GM12878 (cell line): ENCODE measurements around the gene RALGPS2. TPM values are rescaled to one million over a fixed set of nuclear protein-coding genes. Genes with fewer than 3 reads are reported as not detected.

Source experiments
- ATAC-seq: fragments of 200-7000 bp; cut with Tn5 transposase; 3 replicates; pipeline ENCODE4 v1.9.1; 2020; ENCODE audit warnings: mild to moderate bottlenecking, moderate library complexity
- BruUV-seq: library from RNA; stranded (reverse); fragments of 400-500 nt; replicated peaks from 2 replicates; lab custom pipeline; 2021; lab: Mats Ljungman, UMichigan
- CTCF ChIA-PET: fragments of 300-600 bp; sonication (Branson Sonifier 250); formaldehyde crosslinking; extraction: SDS; loops from one replicate; lab custom pipeline; 2021; ENCODE audit warnings: inconsistent platforms; lab: Yijun Ruan, JAX
- POLR2A ChIA-PET: fragments of 350-600 bp; formaldehyde crosslinking; extraction: SDS; loops from one replicate; lab custom pipeline; 2021; ENCODE audit warnings: inconsistent platforms; lab: Charles Lee
- RAD21 ChIA-PET: fragments of 300-600 bp; sonication (Branson Sonifier 250); formaldehyde crosslinking; loops from one replicate; lab custom pipeline; 2023; ENCODE audit warnings: antibody characterized with exemption; ENCODE audit not compliant: unreplicated experiment; lab: Charles Lee
- SMC1A ChIA-PET: fragments of 300-600 bp; sonication (Branson Sonifier 250); formaldehyde crosslinking; loops from one replicate; lab custom pipeline; 2023; ENCODE audit not compliant: unreplicated experiment, uncharacterized antibody; lab: Charles Lee
- DNase-seq: peaks from one replicate; pipeline ENCODE4 v3.0.0-alpha.2; 2011; ENCODE audit warnings: low read depth, low spot score
- FAIRE-seq: peaks from 3 replicates; lab custom pipeline; 2011; peaks lifted over from hg19 to GRCh38; lab: Jason Lieb, UNC
- H2AFZ ChIP-seq: 2 replicates; pipeline ENCODE4 v1.6.0; 2011; ENCODE audit warnings: low read depth, low read length, control low read depth; ENCODE audit not compliant: control insufficient read depth
- H3K27ac ChIP-seq: 2 replicates; pipeline ENCODE4 v1.5.1; 2011; ENCODE audit warnings: control low read depth; ENCODE audit not compliant: control insufficient read depth, insufficient read depth
- H3K27me3 ChIP-seq, 2 experiments: replicated peaks in 1 of 2; 2 replicates each; pipeline versions ENCODE4 v1.6.0 to v1.6.1; 2011; ENCODE audit warnings: low read length in 1 of 2; ENCODE audit not compliant: control insufficient read depth in 2 of 2, insufficient read depth in 2 of 2
- H3K36me3 ChIP-seq, 2 experiments: 2 replicates each; pipeline ENCODE4 v1.5.1; 2011; ENCODE audit warnings: low read length in 1 of 2; ENCODE audit not compliant: control insufficient read depth in 2 of 2, insufficient read depth in 2 of 2
- H3K4me1 ChIP-seq: 2 replicates; pipeline ENCODE4 v1.6.1; 2011; ENCODE audit warnings: mild to moderate bottlenecking, low read length, moderate library complexity, mixed read lengths; ENCODE audit not compliant: control insufficient read depth, insufficient read depth
- H3K4me2 ChIP-seq: 2 replicates; pipeline ENCODE4 v1.6.0; 2011; ENCODE audit warnings: control low read depth; ENCODE audit not compliant: control insufficient read depth, insufficient read depth
- H3K4me3 ChIP-seq: fragments of 200-600 bp; sonication (generic); 2 replicates; pipeline ENCODE4 v1.5.1; 2016
- H3K79me2 ChIP-seq: 2 replicates; pipeline ENCODE4 v1.6.0; 2011; ENCODE audit warnings: low read length; ENCODE audit not compliant: control insufficient read depth, insufficient read depth
- H3K9ac ChIP-seq: 2 replicates; pipeline ENCODE4 v1.8.0; 2011; ENCODE audit warnings: low read length, control low read depth, mixed read lengths; ENCODE audit not compliant: control insufficient read depth, insufficient read depth
- H3K9me3 ChIP-seq: replicated peaks from 3 replicates; pipeline ENCODE4 v1.5.1; 2011; ENCODE audit warnings: mild to moderate bottlenecking, low read length; ENCODE audit not compliant: control insufficient read depth, insufficient read depth
- H4K20me1 ChIP-seq: 2 replicates; pipeline ENCODE4 v1.6.0; 2011; ENCODE audit not compliant: control insufficient read depth, insufficient read depth
- ASH2L ChIP-seq: fragments of 300-600, 200-600 bp; sonication (generic); IDR thresholded peaks from 2 replicates; pipeline ENCODE4 v1.6.1; 2017; ENCODE audit warnings: low read depth, mild to moderate bottlenecking, borderline replicate concordance
- BMI1 ChIP-seq: fragments of 450-650 bp; IDR thresholded peaks from 2 replicates; pipeline ENCODE4 v1.6.1; 2016; ENCODE audit warnings: mild to moderate bottlenecking, moderate library complexity, borderline replicate concordance
- CHD2 ChIP-seq: IDR thresholded peaks from 2 replicates; pipeline ENCODE4 v1.6.1; 2011; ENCODE audit warnings: low read depth, low read length, improper control_type of control experiment, borderline replicate concordance
- MEF2B ChIP-seq: fragments of 450-650 bp; IDR thresholded peaks from 2 replicates; pipeline ENCODE4 v1.6.1; 2018; ENCODE audit warnings: mild to moderate bottlenecking, moderate library complexity; ENCODE audit not compliant: partially characterized antibody, poor library complexity, severe bottlenecking
- NBN ChIP-seq: fragments of 450-650 bp; IDR thresholded peaks from 2 replicates; pipeline ENCODE4 v1.6.1; 2016
- NFYA ChIP-seq: IDR thresholded peaks from 2 replicates; pipeline ENCODE4 v1.6.1; 2011; ENCODE audit warnings: low read depth, mild to moderate bottlenecking, low read length, improper control_type of control experiment, borderline replicate concordance
- NR2C1 ChIP-seq: fragments of 450-650 bp; IDR thresholded peaks from 2 replicates; pipeline ENCODE4 v1.6.1; 2017; ENCODE audit warnings: antibody characterized with exemption, mild to moderate bottlenecking, moderate library complexity
- NR2C2 ChIP-seq: IDR thresholded peaks from 2 replicates; pipeline ENCODE4 v1.6.1; 2011; ENCODE audit warnings: borderline replicate concordance, low read depth; ENCODE audit not compliant: control insufficient read depth, insufficient read length
- PML ChIP-seq: IDR thresholded peaks from 2 replicates; pipeline ENCODE4 v1.6.1; 2012; ENCODE audit warnings: low read length, inconsistent platforms
- RAD51 ChIP-seq: fragments of 450-650 bp; IDR thresholded peaks from 2 replicates; pipeline ENCODE4 v1.6.1; 2016; ENCODE audit warnings: moderate library complexity, mild to moderate bottlenecking, inconsistent platforms
- SREBF2 ChIP-seq: IDR thresholded peaks from 2 replicates; pipeline ENCODE4 v1.6.1; 2012; ENCODE audit warnings: mild to moderate bottlenecking, low read length
- TBL1XR1 ChIP-seq: IDR thresholded peaks from 2 replicates; pipeline ENCODE4 v1.6.1; 2012; ENCODE audit warnings: low read depth, low read length, improper control_type of control experiment
- TCF7 ChIP-seq: IDR thresholded peaks from 2 replicates; pipeline ENCODE4 v1.6.1; 2014; ENCODE audit warnings: antibody characterized with exemption, borderline replicate concordance
- USF2 ChIP-seq: IDR thresholded peaks from 2 replicates; pipeline ENCODE4 v1.6.1; 2011; ENCODE audit warnings: low read depth, low read length, improper control_type of control experiment, borderline replicate concordance
- ZNF207 ChIP-seq: fragments of 450-650 bp; IDR thresholded peaks from 2 replicates; pipeline ENCODE4 v1.6.1; 2014; ENCODE audit warnings: antibody characterized with exemption, mild to moderate bottlenecking, borderline replicate concordance
- WGBS: methylation state at CpG from one replicate; pipeline ENCODE4 v1.1.6; 2016; ENCODE audit warnings: low lambda C conversion rate; ENCODE audit not compliant: insufficient replicate concordance, insufficient coverage; ENCODE audit errors: missing lambda C conversion rate; 5-methylcytosine and 5-hydroxymethylcytosine counted together
- in situ Hi-C: fragments of 300-500 bp; cut with MboI; formaldehyde crosslinking; loops from 9 replicates; pipeline ENCODE4 v1.14.3; 2018; ENCODE audit warnings: mixed read lengths
- intact Hi-C: fragments of 100-400 bp; cut with micrococcal nuclease; formaldehyde crosslinking; loops from one replicate; pipeline ENCODE4 v1.14.2; 2022; ENCODE audit not compliant: unreplicated experiment
- polyA plus RNA-seq, 11 experiments: library from polyadenylated mRNA; depleted of rRNA in 4 of 11; unstranded in 6 of 11; stranded (reverse) in 5 of 11; fragments of >200 nt; fragmentation: Nextera tagmentation in 4 of 11; fragmentation: Illumina TruSeq in 1 of 11; extraction: Ambion mirVana in 4 of 11; extraction: Trizol in 1 of 11; gene quantifications; 1 replicate in 1 of 11; 2 replicates in 10 of 11; pipeline versions ENCODE4 v1.2.1 to v1.2.3, GENCODE V29; 2011 to 2016; ENCODE audit warnings: inconsistent platforms in 2 of 11, missing spikeins in 2 of 11, low read depth in 1 of 11
- total RNA-seq, 4 experiments: library from RNA; depleted of rRNA in 3 of 4; stranded (reverse); fragments of >200 nt in 3 of 4; fragmentation: Illumina TruSeq in 1 of 4; extraction: Trizol in 1 of 4; gene quantifications; 2 replicates each; pipeline versions ENCODE4 v1.2.1 to v1.2.3, GENCODE V29; 2013 to 2021
- TF ChIP-seq, protein P1 (sequence below): fragments of 450-650 bp; IDR thresholded peaks from 2 replicates; pipeline ENCODE4 v1.6.1; 2018; ENCODE audit warnings: mild to moderate bottlenecking, low read depth, moderate library complexity; ENCODE audit not compliant: partially characterized antibody

RALGPS2 gene
- total and polyA plus RNA-seq, 10 of the 15 experiments (the other 5 are each of a cell fraction or from before 2014, with no cell fraction given): 0.08 to 3.7 (median 0.50) TPM

- Histone ChIP-seq H3K9me3 (peaks cover 3% of the 10 kb centered on the region; the same call in 1 of the 3 replicates), H3K4me2 (no peak overlapping the region), H3K27ac (no peak overlapping the region), H3K9ac (no peak overlapping the region), H3K79me2 (no peaks in the 10 kb centered on the region), H3K36me3 (no peaks in the 10 kb centered on the region), H2AFZ (no peak overlapping the region), H3K27me3 (no peaks in the 10 kb centered on the region), H4K20me1 (no peaks in the 10 kb centered on the region), H3K4me3 (no peak overlapping the region), H3K4me1 (no peaks in the 10 kb centered on the region)
- ChIA-PET SMC1A (no interaction called here), POLR2A (no interaction called here), RAD21 (no interaction called here), CTCF (no interaction called here)
- ATAC-seq: no peak
- WGBS: 20% methylated on average over 9 of the region's 9 CpGs
- in situ Hi-C loops: no loop called here
- no peak for DNase-seq
- no TSS peak for BruUV-seq
- intact Hi-C loops: no loop called here
- no peak for FAIRE-seq
- TF ChIP-seq, protein P1, sequence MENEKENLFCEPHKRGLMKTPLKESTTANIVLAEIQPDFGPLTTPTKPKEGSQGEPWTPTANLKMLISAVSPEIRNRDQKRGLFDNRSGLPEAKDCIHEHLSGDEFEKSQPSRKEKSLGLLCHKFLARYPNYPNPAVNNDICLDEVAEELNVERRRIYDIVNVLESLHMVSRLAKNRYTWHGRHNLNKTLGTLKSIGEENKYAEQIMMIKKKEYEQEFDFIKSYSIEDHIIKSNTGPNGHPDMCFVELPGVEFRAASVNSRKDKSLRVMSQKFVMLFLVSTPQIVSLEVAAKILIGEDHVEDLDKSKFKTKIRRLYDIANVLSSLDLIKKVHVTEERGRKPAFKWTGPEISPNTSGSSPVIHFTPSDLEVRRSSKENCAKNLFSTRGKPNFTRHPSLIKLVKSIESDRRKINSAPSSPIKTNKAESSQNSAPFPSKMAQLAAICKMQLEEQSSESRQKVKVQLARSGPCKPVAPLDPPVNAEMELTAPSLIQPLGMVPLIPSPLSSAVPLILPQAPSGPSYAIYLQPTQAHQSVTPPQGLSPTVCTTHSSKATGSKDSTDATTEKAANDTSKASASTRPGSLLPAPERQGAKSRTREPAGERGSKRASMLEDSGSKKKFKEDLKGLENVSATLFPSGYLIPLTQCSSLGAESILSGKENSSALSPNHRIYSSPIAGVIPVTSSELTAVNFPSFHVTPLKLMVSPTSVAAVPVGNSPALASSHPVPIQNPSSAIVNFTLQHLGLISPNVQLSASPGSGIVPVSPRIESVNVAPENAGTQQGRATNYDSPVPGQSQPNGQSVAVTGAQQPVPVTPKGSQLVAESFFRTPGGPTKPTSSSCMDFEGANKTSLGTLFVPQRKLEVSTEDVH: no peak
- TF ChIP-seq CHD2: no peak
- TF ChIP-seq NFYA: no peak
- no peak for TF ChIP-seq ASH2L
- no peak for TF ChIP-seq MEF2B
- no peak for TF ChIP-seq USF2
- TF ChIP-seq ZNF207: no peak
- no peak for TF ChIP-seq PML
- TF ChIP-seq RAD51: no peak
- no peak for TF ChIP-seq TCF7
- TF ChIP-seq NR2C2: no peak
- TF ChIP-seq NR2C1: no peak
- no peak for TF ChIP-seq NBN
- no peak for TF ChIP-seq BMI1
- TF ChIP-seq TBL1XR1: no peak
- no peak for TF ChIP-seq SREBF2
Measured at GRCh38 chr1:178960482-178961240, 235.6 kb downstream of the RALGPS2 start.
